ENCODE data around the gene ZNF497.

Gene ZNF497

DNA sequence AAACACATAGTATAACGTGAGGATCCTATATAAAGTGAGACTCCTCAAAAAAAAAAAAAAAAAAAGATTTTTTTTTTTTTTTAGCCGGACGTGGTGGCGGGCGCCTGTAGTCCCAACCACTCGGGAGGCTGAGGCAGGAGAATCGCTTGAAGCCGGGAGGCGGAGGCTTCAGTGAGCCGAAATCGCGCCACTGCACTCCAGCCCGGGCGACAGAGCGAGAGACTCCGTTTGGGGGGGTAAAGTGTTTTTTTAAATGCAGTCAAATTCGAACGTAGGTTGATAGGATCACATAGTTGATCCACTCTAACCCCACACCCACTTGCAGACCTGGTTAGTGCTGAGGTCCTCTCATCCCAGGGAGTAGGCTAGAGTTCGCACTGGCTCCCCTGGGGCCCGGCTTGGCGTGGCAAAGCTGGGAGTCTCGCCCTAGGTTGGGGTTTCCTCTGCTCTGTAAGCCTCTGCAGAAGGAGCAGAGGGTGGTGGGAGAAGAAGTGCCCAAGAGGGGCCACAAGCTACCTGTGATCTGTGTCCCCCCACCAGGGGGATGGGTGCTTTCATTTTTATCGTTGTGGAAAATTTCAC lies 39.4 kb upstream of the ZNF497 start:
- H3K27ac ChIP-seq, result peak overlapping the region; percentile 76
- TF ChIP-seq, protein P1, sequence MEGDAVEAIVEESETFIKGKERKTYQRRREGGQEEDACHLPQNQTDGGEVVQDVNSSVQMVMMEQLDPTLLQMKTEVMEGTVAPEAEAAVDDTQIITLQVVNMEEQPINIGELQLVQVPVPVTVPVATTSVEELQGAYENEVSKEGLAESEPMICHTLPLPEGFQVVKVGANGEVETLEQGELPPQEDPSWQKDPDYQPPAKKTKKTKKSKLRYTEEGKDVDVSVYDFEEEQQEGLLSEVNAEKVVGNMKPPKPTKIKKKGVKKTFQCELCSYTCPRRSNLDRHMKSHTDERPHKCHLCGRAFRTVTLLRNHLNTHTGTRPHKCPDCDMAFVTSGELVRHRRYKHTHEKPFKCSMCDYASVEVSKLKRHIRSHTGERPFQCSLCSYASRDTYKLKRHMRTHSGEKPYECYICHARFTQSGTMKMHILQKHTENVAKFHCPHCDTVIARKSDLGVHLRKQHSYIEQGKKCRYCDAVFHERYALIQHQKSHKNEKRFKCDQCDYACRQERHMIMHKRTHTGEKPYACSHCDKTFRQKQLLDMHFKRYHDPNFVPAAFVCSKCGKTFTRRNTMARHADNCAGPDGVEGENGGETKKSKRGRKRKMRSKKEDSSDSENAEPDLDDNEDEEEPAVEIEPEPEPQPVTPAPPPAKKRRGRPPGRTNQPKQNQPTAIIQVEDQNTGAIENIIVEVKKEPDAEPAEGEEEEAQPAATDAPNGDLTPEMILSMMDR (conservative IDR thresholded peaks at IDR 0.05), result no peak; the same call in 1 of the 2 replicates

DNA sequence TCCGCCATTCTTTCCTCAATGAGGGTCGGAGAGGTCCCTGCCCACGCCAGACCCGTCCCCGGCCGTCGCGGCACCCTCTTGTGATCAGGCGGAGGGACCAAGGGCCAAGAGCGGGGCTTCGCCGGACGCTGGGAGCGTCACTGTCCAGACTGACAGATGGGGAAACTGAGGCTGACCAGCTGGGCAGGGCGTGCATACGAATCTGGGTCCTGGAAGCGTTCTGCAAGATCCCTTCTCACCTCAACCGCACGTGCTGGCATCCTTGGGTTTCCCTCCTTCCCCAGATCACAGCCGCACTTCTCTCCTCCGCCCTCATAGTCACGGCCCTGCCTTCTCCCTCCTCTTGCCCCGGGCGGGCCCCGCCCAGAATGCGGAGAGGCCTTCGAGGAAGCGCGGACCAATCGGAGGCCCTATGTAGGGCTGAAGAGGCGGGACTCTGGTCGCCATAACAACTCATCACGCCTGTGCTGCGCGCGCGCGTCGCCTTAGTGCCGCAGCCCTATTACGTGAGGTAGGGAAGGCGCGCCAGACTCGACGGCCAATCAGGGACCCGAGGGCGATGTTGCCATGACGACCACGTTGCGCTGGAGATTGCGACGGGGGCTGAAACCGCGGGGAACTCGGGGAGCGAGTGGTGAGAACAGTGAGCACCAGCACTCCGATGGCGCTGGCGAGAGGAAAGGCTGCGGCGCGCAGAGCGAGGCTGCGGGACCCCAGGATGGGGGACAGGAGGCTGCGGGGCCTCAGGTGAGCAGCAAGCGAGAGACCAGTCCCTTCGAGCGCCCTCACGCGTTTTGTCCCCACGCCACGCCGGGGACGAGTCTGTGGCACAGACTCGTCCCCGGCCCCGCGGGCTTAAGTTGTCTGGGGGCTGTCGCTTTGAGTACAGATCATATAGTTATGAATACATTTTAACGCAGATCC lies 38.6 kb upstream of the ZNF497 start:
- TF ChIP-seq, protein P1 (conservative IDR thresholded peaks at IDR 0.05), result peak; percentile 9; the same call in 1 of the 2 replicates
- H3K27ac ChIP-seq, result peak overlapping the region; percentile 76

DNA sequence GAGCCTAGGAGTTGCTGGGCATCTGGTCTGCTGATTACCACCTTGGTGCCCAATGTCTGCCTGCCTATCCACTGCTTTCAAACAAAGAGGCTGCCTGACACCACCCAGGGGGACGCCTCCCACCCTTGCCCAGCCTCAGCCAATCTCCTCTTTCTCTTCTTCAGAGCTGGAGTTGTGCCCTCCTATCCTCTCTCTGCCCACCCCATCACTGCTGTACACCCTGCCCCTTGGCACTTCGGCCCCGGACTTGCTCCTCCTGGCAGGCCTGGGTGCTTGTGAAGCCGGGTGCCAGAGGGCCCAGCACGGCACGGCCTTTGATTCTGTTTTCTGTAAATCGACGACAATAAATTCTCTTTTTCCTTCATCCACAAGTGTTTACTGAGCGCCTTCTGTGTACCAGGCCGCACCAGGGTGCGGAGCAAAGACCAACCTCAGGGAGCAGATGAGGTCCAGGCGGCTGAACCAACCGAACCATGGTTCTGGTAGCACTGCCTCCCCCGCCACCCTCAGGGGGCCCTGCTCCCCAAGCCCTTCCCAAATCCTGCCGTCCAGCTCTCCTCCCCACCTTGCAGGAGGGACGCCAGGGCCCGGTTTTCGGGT lies 37.9 kb upstream of the ZNF497 start:
- H3K27ac ChIP-seq, result peak overlapping the region; percentile 76
- TF ChIP-seq, protein P1 (conservative IDR thresholded peaks at IDR 0.05), result no peak

DNA sequence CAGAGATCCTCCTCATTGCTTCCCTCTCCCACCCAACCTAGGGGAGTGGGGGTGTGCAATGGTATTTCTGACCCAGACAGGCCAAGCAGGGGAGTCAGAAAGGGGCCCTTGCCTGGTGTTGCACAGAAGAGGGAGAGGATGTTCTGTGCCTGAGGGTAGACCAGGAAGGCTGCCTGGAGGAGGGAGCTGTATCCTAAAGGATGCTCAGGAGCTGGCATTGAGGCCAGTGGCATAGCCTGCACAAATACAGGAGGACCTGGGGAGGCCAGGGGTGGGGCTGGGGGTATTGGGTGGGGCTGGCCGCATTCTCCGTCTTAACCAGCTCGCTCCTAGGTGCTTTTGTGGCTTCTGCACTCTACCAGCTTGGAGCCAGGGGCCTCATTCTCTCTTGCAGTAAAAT lies 37.4 kb upstream of the ZNF497 start:
- peak overlapping the region; percentile 76; the same call in 1 of the 2 replicates for H3K27ac ChIP-seq
- TF ChIP-seq, protein P1 (conservative IDR thresholded peaks at IDR 0.05), result no peak

DNA sequence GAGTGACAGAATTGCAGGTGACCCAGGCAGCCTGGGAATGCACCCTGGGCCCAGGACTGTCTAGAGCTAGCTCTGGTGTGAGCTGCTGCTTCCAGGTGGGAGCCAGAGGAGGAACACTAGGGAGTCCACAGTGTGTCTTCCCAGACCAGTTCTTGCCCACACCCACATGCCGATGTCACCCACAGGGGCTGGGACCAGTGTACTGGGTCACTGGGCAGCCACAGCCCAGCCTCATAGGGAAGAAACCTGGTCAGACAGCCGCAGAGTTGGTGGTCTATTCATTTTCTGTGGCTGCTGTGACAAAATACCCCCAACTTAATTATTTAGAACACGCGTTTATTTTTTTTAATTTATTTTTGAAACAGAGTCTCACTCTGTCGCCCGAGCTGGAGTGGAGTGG lies 36.0 kb upstream of the ZNF497 start:
- TF ChIP-seq, protein P1 (conservative IDR thresholded peaks at IDR 0.05), result no peak
- no peak overlapping the region for H3K27ac ChIP-seq

DNA sequence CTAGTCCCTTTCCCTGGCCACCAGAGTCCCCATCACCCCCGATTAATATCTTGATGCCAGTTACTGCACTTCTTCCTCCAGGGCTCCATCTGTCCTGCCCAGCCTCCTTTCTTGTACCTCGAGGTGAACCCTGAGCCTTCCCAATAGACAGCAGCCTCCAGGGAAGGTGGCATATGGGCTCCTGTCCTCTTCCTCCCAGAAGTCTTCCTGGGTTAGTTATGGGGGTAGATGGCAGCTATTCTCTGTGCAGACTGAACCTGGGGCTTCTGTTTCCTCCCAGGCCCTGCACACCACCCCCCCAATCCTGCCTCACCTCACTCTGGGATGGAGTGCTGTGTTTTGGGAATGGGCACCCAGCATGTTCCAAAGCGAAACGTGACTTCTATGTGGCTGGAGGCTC lies 35.5 kb upstream of the ZNF497 start:
- TF ChIP-seq, protein P1 (conservative IDR thresholded peaks at IDR 0.05), result no peak
- no peak overlapping the region for H3K27ac ChIP-seq

DNA sequence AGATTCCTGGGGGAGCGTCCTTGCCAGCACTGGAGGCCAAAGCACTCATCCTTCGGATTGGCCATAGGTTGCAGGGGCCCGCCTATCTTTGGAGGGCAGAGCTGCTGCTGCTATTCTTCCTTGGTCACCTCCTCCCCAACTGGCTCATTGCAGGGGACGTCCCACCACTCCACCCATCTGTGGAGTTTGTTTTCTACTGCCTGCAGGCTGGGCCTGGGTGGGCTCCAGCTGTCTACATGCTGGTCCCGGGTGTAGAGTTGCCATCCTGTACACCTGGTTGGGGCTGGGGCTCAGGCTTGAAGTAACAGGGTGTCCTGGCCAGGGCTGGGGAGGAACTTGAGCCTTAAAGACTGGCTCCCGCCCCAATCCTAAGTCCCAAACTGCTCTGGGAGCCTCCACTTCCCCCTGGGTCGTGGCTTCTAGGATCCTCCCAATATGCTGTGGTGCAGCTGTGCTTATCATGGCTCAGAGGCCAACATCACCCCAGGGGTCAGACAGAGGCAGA lies 35.0 kb upstream of the ZNF497 start:
- TF ChIP-seq, protein P1 (conservative IDR thresholded peaks at IDR 0.05), result no peak
- no peak overlapping the region for H3K27ac ChIP-seq
